Activated T-cell treated with anti-CD3 and anti-CD28 coated beads, Interleukin-2, amount 50 U/mL, for 72 hours (primary cell): ENCODE measurements around the gene KCTD15. TPM values are rescaled to one million over a fixed set of nuclear protein-coding genes. Genes with fewer than 3 reads are reported as not detected.

Source experiments
- ATAC-seq, 2 donors: fragments of 150-1000 bp; cut with Tn5 transposase; replicated peaks in 1 of 2; 2 replicates each; pipeline ENCODE4 v1.10.0; 2021; ENCODE audit warnings: moderate library complexity in 2 of 2, mild to moderate bottlenecking in 1 of 2
- DNase-seq, 2 donors: peaks; one replicate each; pipeline ENCODE4 v3.0.0; 2021 to 2022; ENCODE audit warnings: mixed read lengths in 1 of 2
- H3K27ac Mint-ChIP-seq: one replicate; pipeline ENCODE4 v1.8.0; 2022; ENCODE audit warnings: mild to moderate bottlenecking, moderate library complexity, mixed read lengths
- H3K27me3 Mint-ChIP-seq: one replicate; pipeline ENCODE4 v1.8.0; 2022; ENCODE audit warnings: low read depth, mixed read lengths
- H3K36me3 Mint-ChIP-seq, 2 donors: one replicate each; pipeline ENCODE4 v1.8.0; 2022; ENCODE audit warnings: mixed read lengths in 2 of 2, mild to moderate bottlenecking in 1 of 2; ENCODE audit not compliant: insufficient read depth in 2 of 2
- H3K4me1 Mint-ChIP-seq: one replicate; pipeline ENCODE4 v1.8.0; 2022; ENCODE audit warnings: low read depth, mixed read lengths
- H3K4me3 Mint-ChIP-seq, 2 donors: one replicate each; pipeline ENCODE4 v1.8.0; 2022; ENCODE audit warnings: mild to moderate bottlenecking in 2 of 2, mixed read lengths in 2 of 2, moderate library complexity in 2 of 2
- H3K9me3 Mint-ChIP-seq, 2 donors: one replicate each; pipeline ENCODE4 v1.8.0; 2022; ENCODE audit warnings: mixed read lengths in 2 of 2
- total RNA-seq, 2 donors: library from RNA; stranded (reverse); gene quantifications; one replicate each; pipeline ENCODE4 v1.2.3, GENCODE V29; 2022

The KCTD15 gene, protein sequence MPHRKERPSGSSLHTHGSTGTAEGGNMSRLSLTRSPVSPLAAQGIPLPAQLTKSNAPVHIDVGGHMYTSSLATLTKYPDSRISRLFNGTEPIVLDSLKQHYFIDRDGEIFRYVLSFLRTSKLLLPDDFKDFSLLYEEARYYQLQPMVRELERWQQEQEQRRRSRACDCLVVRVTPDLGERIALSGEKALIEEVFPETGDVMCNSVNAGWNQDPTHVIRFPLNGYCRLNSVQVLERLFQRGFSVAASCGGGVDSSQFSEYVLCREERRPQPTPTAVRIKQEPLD
- 1 to 10 TPM; 7.3 to 8.2 TPM for total RNA-seq

DNA sequence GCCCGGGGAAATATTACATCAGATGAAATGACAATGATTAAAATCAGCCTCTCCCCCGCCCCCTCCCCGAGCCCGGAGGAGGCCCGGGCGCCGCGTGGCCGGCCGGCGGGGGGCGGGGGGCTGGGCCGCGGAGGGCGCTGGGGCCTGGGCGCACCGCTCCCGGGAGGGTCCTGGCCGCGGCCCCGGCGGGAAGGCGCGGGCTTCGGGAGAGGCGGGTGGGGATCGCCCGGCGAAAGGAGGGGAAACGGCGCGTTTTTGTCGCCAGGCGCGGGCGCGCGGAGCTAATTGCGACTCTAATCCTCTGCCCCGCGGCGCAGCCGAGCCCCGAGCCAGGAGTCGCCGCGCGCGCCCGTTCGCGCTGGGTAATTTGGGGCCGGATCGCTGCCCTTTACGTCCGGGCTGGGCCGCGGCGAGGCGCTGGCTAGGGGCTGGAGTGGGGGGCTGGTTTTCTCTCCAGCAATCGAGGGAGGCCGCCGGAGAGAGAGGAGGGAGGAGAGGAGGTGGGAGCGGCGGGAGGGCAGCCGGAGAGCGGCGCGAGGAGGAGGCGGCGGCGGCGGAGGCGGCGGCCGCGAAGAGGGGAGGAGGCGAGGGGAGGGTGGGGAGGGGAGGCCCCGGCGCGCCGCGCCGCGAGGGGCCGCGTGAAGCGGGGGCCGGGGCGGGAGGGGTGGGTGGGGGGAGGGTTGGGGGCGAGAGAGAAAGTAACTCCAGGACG, at the start of gene KCTD15:
TSS of gene KCTD15 (plus strand) at position 707 of the 712 bp plus-strand sequence. CDS start 3,585 bp downstream, outside the sequence.
- H3K4me1 Mint-ChIP-seq, result no peaks in the 10 kb centered on the region
- ATAC-seq (peak; percentile 33 to 35), DNase-seq (peak; percentile 48 to 49)
- H3K36me3 Mint-ChIP-seq, result no peaks in the 10 kb centered on the region
- H3K4me3 Mint-ChIP-seq, result peak within 1 kb of the TSS; percentile 85 to 87
- H3K9me3 Mint-ChIP-seq, result no peaks in the 10 kb centered on the region
- peaks cover 37% of the 10 kb centered on the region for H3K27me3 Mint-ChIP-seq
- no peak within 1 kb of the TSS for H3K27ac Mint-ChIP-seq

DNA sequence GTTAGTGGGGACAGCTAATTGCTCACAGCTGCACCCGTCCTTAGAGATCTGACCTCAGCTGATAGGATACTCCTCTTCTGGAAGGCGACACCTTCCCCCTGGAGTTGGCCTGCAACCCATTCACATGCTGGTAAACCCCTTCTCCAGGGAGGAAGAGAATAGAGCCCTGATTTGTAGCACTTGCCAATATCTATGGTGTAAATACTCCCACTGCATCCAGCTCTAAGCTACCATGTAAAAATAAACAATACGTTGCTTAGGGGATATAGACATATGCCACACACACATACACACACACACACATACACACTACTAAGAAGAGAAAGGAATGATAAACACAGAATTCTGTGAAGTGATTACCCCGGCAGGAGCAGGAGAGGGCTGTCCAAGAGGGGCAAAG, 49.4 kb upstream of the KCTD15 start:
- ATAC-seq (no peak), DNase-seq (no peak)
- Mint-ChIP-seq H3K9me3 (no peaks in the 10 kb centered on the region), H3K4me1 (no peaks in the 10 kb centered on the region), H3K27me3 (peaks cover 6% of the 10 kb centered on the region), H3K36me3 (no peaks in the 10 kb centered on the region), H3K4me3 (no peak overlapping the region), H3K27ac (no peak overlapping the region)

DNA sequence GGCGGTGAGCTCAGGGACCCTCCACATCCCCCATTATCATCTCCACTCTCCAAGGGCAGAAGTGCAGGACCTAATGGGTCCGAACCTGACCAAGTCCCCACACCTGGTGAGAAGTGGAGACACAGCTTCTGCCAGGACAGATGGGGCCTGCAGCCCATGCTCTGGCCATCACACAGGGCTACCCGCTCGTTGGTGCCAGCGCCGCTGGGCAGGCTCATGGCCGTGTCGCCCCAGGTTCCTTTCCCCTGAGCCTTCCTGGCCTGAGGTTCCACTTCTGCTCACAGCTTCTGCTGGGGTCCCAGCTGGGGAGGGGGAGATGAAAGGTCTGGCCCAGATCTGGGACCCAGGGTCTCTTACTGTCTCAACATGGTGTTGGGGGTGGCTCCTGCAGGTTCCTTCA, 48.4 kb upstream of the KCTD15 start:
- H3K36me3 Mint-ChIP-seq, result no peaks in the 10 kb centered on the region
- H3K27me3 Mint-ChIP-seq, result peaks cover 6% of the 10 kb centered on the region
- H3K9me3 Mint-ChIP-seq, result no peaks in the 10 kb centered on the region
- no peak overlapping the region for H3K4me3 Mint-ChIP-seq
- H3K4me1 Mint-ChIP-seq, result no peaks in the 10 kb centered on the region
- no peak overlapping the region for H3K27ac Mint-ChIP-seq
- ATAC-seq (no peak), DNase-seq (no peak)

DNA sequence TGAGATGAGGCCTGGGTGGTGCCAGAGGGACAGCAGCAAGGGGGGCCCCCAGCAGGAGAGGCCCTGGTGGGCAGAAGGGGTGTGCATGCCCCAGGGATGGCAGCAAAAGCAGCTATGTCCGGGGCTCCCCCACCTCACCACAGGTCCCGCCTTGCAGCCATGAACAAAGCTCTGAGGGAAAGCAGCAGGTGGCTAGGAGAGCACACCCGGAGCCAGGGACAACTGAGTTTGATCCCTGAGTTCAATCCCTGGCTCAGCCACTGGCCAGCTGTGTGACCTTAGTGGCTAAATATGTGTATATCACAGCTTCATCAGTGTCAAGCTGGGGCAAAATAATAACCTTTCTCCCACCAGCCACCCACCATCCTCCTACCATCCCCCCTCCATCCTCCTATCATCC, 47.7 kb upstream of the KCTD15 start:
- peaks cover 6% of the 10 kb centered on the region for H3K27me3 Mint-ChIP-seq
- no peak overlapping the region for H3K4me3 Mint-ChIP-seq
- no peaks in the 10 kb centered on the region for H3K9me3 Mint-ChIP-seq
- ATAC-seq (no peak), DNase-seq (no peak)
- H3K27ac Mint-ChIP-seq, result no peak overlapping the region
- no peaks in the 10 kb centered on the region for H3K36me3 Mint-ChIP-seq
- no peaks in the 10 kb centered on the region for H3K4me1 Mint-ChIP-seq

DNA sequence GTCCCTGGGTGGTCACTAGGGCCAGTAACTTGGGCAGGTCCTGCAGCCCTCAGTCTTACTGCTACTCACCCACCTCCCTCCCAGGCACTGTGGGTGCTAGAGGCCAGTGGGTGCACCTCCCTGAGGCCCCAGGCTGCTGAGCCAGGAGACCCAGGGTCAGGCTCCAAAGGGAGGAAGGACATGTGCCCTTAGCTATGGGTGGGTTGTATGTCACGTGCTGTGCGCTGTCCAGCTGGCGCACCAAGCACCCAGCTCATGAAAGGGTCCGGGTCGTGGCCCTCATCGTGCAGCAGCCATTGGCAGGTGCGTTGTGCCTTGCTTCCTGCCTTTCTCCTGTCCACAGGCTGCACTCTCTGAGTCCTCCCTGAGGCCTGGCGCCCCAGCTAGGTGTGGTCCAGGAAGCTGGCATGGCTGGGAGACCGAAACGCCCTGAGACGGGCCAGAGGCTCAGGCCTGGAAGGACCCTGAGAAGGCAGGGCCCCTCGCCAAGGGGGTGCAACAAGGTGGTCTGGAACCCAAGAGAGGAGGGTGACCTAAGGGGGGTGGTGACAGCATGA, 47.0 kb upstream of the KCTD15 start:
- Mint-ChIP-seq H3K4me1 (no peaks in the 10 kb centered on the region), H3K9me3 (no peaks in the 10 kb centered on the region), H3K4me3 (no peak overlapping the region), H3K27ac (no peak overlapping the region), H3K36me3 (no peaks in the 10 kb centered on the region), H3K27me3 (peaks cover 6% of the 10 kb centered on the region)
- DNase-seq (no peak), ATAC-seq (no peak)

DNA sequence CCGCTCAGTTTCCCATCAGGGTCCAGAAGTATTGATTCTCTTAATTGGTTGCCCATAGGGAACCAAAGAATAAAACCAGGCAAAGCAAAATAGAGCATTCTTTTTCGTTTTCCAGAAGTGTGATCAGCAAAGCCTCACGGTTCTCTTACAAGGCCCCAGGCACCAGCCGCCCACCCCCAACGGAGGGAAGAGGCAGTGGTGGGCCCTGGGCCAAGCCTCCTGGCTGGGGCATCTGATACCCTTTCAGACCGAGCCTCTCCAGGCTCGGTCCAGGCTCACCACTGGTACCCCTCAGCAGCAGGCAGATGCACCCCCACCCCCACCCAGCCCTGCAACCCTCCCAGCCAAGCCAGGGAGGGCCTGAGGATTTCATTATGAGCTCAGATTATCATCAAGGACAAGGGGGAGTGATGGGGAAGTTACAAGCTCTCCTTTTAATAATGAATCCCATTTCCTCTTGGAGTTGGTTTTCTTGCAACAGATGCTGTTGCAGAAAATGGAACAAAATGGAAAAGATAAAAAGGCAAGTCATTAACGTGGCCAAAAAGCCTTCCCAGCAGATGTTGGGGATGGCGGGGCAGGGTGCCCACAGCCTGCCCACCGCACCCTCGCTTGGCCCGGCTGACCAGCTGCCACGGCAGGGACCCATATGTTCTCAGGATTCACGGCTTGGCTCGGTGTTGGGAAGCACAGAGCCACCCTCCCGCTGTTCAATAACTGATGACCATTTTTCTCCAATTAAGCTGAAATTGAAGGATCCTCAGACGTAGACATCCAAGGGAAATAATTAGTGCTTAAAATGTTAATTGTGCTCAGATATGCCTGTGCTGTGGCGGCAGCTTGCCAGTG, 45.9 kb upstream of the KCTD15 start:
- no peak overlapping the region for H3K4me3 Mint-ChIP-seq
- H3K27me3 Mint-ChIP-seq, result no peaks in the 10 kb centered on the region
- H3K9me3 Mint-ChIP-seq, result no peaks in the 10 kb centered on the region
- H3K4me1 Mint-ChIP-seq, result no peaks in the 10 kb centered on the region
- DNase-seq (no peak), ATAC-seq (no peak)
- no peak overlapping the region for H3K27ac Mint-ChIP-seq
- H3K36me3 Mint-ChIP-seq, result no peaks in the 10 kb centered on the region

DNA sequence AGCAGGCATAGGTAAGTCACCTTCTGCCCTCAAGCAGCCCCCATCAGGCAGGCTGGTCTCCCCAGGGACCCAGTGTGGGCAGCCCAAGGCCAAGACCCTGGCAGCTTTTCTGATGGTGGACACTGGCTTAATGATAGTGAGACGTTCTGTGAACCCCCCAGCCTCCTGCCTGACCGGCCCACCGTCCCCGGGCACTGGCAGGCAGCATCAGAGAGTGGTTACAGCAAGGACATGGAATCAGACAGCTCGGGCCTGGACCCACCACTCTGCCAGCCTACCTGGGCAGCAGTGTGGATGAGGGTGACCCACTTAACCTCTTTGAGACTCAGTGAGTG, 45.3 kb upstream of the KCTD15 start:
- Mint-ChIP-seq H3K27ac (no peak overlapping the region), H3K27me3 (no peaks in the 10 kb centered on the region), H3K4me1 (no peaks in the 10 kb centered on the region), H3K4me3 (no peak overlapping the region), H3K9me3 (no peaks in the 10 kb centered on the region), H3K36me3 (no peaks in the 10 kb centered on the region)
- ATAC-seq (no peak), DNase-seq (no peak)

DNA sequence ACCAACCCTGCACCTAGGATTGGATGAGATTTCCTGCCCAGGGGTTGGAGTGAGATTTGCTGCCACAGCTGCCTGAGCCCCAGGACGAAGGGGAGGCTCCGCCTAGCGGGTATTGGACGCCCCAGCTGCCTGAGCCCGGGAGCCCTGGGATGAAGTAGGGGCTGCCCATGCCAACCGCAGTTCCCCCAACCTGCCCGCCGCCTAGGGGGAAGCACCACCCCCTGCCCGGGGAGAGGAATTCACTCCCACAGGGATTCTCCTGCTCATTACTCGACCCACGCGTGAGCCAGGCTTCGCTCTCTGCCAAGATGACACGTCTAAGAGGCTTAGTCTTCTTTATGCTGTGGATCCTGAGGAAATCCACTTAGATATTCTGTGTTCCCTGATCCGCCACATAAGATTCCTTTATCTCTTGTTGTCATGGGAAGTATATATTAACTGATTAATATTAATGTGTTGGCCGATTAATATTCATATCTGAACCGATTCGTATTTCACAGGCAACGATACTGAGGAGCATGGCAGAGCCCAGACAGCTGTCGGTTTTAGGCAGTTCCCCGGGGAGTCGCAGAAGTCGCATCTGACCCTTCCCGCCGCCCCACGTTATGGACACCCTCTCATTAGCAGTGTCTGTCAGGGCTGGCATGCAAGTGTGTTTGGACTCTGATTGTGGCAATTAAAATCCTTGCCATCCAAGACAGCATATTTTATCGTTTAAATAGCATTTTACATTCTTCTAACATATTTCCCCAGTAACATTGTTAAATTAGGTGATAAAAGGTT, 44.5 kb upstream of the KCTD15 start:
- Mint-ChIP-seq H3K27me3 (no peaks in the 10 kb centered on the region), H3K4me1 (no peaks in the 10 kb centered on the region), H3K9me3 (no peaks in the 10 kb centered on the region), H3K27ac (no peak overlapping the region), H3K36me3 (no peaks in the 10 kb centered on the region), H3K4me3 (no peak overlapping the region)
- DNase-seq (no peak), ATAC-seq (no peak)

DNA sequence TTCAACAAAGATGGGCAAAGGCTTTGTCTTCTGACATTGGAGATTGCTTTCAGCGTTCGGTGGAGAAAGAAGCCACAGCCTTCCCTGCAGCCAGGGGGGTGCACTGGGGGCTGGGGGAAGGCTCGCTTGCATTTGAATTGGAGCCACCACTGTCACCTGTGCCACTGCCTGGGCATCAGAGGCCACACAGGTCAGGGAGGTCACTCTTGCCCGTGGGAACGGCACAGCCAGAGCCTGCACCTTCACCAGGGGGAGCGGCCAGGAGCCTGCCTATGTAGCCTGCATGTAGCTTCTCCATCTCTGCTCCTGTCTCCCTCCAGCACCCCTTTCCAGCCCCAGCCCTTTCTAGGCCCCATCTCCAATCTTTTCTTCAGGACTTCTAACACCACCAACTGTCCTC, 43.7 kb upstream of the KCTD15 start:
- ATAC-seq (no peak), DNase-seq (no peak)
- Mint-ChIP-seq H3K4me1 (no peaks in the 10 kb centered on the region), H3K9me3 (no peaks in the 10 kb centered on the region), H3K4me3 (no peak overlapping the region), H3K27me3 (no peaks in the 10 kb centered on the region), H3K36me3 (no peaks in the 10 kb centered on the region), H3K27ac (no peak overlapping the region)

DNA sequence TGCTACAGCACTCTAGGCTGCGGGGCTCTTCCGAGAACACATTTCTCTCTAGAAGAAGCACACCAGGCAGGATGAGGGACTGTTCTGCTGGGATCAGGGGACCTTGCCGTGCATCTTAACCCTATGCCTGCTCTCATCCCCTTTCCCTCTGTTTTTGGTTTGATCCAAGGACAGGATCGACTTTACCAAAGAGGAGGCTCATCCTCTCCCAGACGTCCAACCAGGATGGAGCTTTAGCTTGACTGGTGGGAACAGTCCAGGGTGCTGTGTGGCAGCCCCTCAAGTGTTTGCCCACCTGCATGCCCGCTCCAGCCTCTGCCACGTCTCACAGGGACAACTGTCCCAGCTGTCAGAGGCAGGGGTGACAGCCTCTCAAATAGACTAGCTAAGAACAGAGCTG, 42.3 kb upstream of the KCTD15 start:
- H3K4me1 Mint-ChIP-seq, result no peaks in the 10 kb centered on the region
- no peak overlapping the region for H3K4me3 Mint-ChIP-seq
- ATAC-seq, result no peak
- H3K27me3 Mint-ChIP-seq, result no peaks in the 10 kb centered on the region
- no peaks in the 10 kb centered on the region for H3K9me3 Mint-ChIP-seq
- H3K36me3 Mint-ChIP-seq, result no peaks in the 10 kb centered on the region
- no peak overlapping the region for H3K27ac Mint-ChIP-seq
- DNase-seq, result no peak

DNA sequence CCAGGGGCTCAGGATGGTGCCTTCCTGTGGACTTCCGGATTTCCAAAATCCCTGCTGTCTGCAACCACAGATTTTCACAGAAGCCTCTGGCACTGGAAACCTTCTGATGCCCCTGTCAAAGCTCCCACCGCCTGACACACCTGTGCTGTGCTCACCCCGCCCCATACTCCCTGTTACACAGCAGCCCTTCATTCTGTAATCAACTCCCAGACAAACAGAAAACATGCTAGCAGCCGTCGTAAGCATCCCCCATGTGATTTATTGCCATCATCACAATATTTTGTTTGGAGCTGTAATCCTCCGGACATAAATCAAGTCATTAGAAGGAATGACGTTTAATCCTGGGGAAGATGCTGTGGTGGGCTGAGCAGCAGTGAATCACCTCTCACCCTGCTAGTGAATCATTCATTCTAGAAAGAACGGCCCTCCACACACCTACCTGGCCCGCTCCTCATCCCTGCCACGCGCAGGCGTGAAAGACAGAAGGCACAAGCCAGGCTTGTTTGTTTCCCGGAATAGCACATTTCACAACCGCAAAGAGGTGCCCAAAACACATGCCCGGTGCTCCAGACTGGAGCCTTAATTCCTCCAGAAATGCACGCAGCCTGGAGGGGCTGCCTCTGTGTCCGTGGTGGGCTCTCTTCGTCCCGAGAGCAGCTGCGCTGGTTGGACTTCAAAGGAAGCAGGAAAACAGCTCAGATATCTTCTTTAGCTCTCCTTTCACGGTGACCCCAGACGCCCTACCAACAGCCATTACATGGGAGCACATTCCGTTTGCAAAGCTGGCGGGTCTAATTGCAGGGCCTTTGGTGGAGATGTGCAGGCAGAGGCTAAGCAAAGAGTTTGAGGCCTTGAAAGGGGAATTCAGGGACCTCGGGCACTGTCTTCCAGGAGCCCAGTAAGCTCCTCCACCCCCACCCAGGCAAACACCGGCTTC, 41.3 kb upstream of the KCTD15 start:
- DNase-seq (no peak), ATAC-seq (no peak)
- Mint-ChIP-seq H3K27me3 (no peaks in the 10 kb centered on the region), H3K36me3 (no peaks in the 10 kb centered on the region), H3K4me3 (no peak overlapping the region), H3K27ac (no peak overlapping the region), H3K4me1 (no peaks in the 10 kb centered on the region), H3K9me3 (no peaks in the 10 kb centered on the region)

DNA sequence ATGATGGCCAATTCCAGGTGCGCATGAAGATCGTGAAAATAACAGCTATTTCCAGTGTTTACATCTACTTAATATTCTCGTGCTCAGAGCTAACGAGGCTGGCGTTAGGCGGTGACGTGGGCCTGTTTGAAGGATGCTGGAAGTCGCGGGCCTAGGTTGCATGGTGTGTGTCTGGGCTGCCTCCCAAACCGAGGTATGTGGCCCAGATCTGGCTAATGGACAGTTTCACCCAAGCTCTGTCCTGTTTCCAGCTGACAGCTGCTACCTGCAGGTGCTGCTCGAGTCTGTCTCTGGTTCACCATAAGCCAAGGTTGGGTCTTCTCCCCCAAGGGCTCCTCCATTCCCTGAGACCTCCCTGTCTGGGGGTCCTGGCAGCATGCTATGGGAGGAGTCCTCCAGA, 40.5 kb upstream of the KCTD15 start:
- H3K9me3 Mint-ChIP-seq, result no peaks in the 10 kb centered on the region
- no peak for DNase-seq
- no peaks in the 10 kb centered on the region for H3K4me1 Mint-ChIP-seq
- no peaks in the 10 kb centered on the region for H3K36me3 Mint-ChIP-seq
- no peak for ATAC-seq
- no peak overlapping the region for H3K27ac Mint-ChIP-seq
- H3K27me3 Mint-ChIP-seq, result no peaks in the 10 kb centered on the region
- no peak overlapping the region for H3K4me3 Mint-ChIP-seq
